ENCODE results near the gene FOXA2. TPM values are rescaled to one million over a fixed set of nuclear protein-coding genes. Genes with fewer than 3 reads are reported as not detected.

FOXA2 gene
- total and polyA plus RNA-seq, 9 of the 15 experiments (the other 6 are each of a cell fraction or from before 2014, with no cell fraction given): 0.10 to 1.0 (median 0.25) TPM

DNA sequence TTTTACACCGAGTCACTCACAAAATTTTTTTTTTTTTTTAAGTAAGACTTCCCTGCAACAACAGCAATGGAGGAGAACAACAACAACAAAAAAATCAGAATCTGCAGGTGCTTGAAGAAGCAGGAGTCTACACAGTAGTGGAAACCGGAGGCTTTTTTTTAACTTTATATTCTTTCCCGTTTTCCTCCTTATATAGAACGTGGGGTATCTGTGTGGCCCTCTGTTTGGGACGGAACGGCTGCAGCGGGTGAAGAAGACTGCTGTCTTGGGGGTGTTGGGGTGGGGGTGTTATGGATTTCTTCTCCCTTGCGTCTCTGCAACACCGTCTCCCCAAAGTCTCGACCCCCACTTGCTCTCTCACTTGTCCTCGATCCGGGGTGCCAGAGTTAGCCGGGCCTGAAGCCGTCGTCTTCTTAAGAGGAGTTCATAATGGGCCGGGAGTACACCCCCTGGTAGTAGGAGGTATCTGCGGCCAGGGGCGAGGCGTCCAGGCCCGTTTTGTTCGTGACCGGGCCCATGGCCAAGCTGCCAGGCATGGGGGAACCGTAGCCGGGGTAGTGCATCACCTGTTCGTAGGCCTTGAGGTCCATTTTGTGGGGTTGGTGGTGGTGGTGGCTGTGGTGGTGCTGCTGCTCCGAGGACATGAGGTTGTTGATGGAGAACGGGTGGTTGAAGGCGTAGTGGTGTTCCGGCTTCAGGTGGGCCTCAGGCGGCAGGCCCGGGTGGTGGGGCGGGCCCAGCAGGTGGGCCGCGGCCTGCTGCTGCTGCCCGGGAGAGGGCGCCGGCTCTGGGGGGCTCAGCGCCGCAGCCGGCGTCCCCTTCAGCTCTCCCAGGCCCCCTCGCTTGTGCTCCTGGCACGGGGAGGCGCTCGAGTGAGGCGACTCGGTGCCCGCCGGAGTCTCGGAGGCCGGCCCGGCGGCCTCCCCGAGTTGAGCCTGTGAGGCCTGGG lies 2.7 kb downstream of the FOXA2 start:
- H3K36me3 ChIP-seq (ENCODE audit: control insufficient read depth, insufficient read depth, low read length): no peaks in the 10 kb centered on the region
- H3K9me1 ChIP-seq (ENCODE audit: control insufficient read depth, insufficient read depth, low read length): no peaks in the 10 kb centered on the region
- no peaks in the 10 kb centered on the region; the same call in 2 of the 3 replicates for H3K79me2 ChIP-seq (ENCODE audit: control insufficient read depth, insufficient read depth, low read length)
- intact Hi-C loops (cut with micrococcal nuclease) (loop anchor here (10.0 kb wide), 2 partner anchors 57 to 127 kb away; no protein-coding TSS in a partner anchor), in situ Hi-C loops (cut with MboI) (no loop called here)
- no peaks in the 10 kb centered on the region for H3K9me3 ChIP-seq (replicated peaks; ENCODE audit: control insufficient read depth, insufficient read depth, low read depth, low read length)
- H3K9ac ChIP-seq (ENCODE audit: insufficient read depth in 1 of 2, low read depth in 2 of 2, low read length in 2 of 2): no peak overlapping the region
- ChIA-PET POLR2A (no interaction called here), CTCF (ENCODE audit: low intra/inter-chr PET ratio) (no interaction called here)
- DNase-seq (ENCODE audit: extremely low read depth in 1 of 4, low spot score in 3 of 4) (no peak), ATAC-seq (no peak), FAIRE-seq (no peak)
- WGBS (ENCODE audit: insufficient coverage, low coverage, missing lambda C conversion rate): 62% methylated on average over 18 of the region's 54 CpGs
- peaks cover 0 to 38% of the 10 kb centered on the region in 2 experiments; a peak in 2 of 5 replicates for H3K4me1 ChIP-seq (replicated peaks in 1 of 2; ENCODE audit: control insufficient read depth in 2 of 2, insufficient read depth in 2 of 2, low read length in 2 of 2)
- H4K20me1 ChIP-seq (replicated peaks; ENCODE audit: control insufficient read depth, insufficient read depth, low read length): no peaks in the 10 kb centered on the region
- TF ChIP-seq FOXM1 (IDR thresholded peaks at IDR 0.05; ENCODE audit: low read depth): no peak
- no peak for TF ChIP-seq FOXM1 (CRISPR knock-in tag; IDR thresholded peaks at IDR 0.05; ENCODE audit: low read depth)
- TF ChIP-seq POU5F1 (IDR thresholded peaks at IDR 0.05; ENCODE audit: borderline replicate concordance, low read depth, low read length, partially characterized antibody): no peak
- TF ChIP-seq, protein P1, sequence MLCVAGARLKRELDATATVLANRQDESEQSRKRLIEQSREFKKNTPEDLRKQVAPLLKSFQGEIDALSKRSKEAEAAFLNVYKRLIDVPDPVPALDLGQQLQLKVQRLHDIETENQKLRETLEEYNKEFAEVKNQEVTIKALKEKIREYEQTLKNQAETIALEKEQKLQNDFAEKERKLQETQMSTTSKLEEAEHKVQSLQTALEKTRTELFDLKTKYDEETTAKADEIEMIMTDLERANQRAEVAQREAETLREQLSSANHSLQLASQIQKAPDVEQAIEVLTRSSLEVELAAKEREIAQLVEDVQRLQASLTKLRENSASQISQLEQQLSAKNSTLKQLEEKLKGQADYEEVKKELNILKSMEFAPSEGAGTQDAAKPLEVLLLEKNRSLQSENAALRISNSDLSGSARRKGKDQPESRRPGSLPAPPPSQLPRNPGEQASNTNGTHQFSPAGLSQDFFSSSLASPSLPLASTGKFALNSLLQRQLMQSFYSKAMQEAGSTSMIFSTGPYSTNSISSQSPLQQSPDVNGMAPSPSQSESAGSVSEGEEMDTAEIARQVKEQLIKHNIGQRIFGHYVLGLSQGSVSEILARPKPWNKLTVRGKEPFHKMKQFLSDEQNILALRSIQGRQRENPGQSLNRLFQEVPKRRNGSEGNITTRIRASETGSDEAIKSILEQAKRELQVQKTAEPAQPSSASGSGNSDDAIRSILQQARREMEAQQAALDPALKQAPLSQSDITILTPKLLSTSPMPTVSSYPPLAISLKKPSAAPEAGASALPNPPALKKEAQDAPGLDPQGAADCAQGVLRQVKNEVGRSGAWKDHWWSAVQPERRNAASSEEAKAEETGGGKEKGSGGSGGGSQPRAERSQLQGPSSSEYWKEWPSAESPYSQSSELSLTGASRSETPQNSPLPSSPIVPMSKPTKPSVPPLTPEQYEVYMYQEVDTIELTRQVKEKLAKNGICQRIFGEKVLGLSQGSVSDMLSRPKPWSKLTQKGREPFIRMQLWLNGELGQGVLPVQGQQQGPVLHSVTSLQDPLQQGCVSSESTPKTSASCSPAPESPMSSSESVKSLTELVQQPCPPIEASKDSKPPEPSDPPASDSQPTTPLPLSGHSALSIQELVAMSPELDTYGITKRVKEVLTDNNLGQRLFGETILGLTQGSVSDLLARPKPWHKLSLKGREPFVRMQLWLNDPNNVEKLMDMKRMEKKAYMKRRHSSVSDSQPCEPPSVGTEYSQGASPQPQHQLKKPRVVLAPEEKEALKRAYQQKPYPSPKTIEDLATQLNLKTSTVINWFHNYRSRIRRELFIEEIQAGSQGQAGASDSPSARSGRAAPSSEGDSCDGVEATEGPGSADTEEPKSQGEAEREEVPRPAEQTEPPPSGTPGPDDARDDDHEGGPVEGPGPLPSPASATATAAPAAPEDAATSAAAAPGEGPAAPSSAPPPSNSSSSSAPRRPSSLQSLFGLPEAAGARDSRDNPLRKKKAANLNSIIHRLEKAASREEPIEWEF (CRISPR knock-in tag; IDR thresholded peaks at IDR 0.05): no peak
- no peak for TF ChIP-seq CHD1 (IDR thresholded peaks at IDR 0.05; ENCODE audit: low read length)
- no peak overlapping the region for H3K27ac ChIP-seq (ENCODE audit: extremely low read depth, low read depth, low read length)
- no peak overlapping the region for H3K4me2 ChIP-seq (ENCODE audit: insufficient read depth, low read length)
- BruUV-seq (replicated peaks): no TSS peak
- H3K4me3 ChIP-seq: no peak overlapping the region
- H3K27me3 ChIP-seq (ENCODE audit: control insufficient read depth in 2 of 2, insufficient read depth in 2 of 2, low read length in 2 of 2): no peaks in the 10 kb centered on the region
- H2AFZ ChIP-seq (ENCODE audit: low read depth, low read length): no peak overlapping the region

All from K562 (cell line).